Glutamatergic neuron (in vitro differentiated cells): ENCODE measurements around the gene SLC48A1. TPM values are rescaled to one million over a fixed set of nuclear protein-coding genes. Genes with fewer than 3 reads are reported as not detected.

Experiments
- DNase-seq: peaks from one replicate; pipeline ENCODE4 v3.0.0; 2022
- H3K27ac Mint-ChIP-seq: one replicate; pipeline ENCODE4 v1.8.0; 2020; ENCODE audit warnings: mild to moderate bottlenecking, mixed read lengths, inconsistent platforms; ENCODE audit not compliant: unreplicated experiment
- H3K27me3 Mint-ChIP-seq: one replicate; pipeline ENCODE4 v1.8.0; 2020; ENCODE audit warnings: mild to moderate bottlenecking, moderate library complexity, mixed read lengths, inconsistent platforms; ENCODE audit not compliant: unreplicated experiment
- H3K36me3 Mint-ChIP-seq: one replicate; pipeline ENCODE4 v1.8.0; 2020; ENCODE audit warnings: mild to moderate bottlenecking, mixed read lengths, inconsistent platforms; ENCODE audit not compliant: unreplicated experiment
- H3K4me1 Mint-ChIP-seq: one replicate; pipeline ENCODE4 v1.8.0; 2020; ENCODE audit warnings: mild to moderate bottlenecking, low read depth, mixed read lengths, inconsistent platforms; ENCODE audit not compliant: unreplicated experiment
- H3K4me3 Mint-ChIP-seq: one replicate; pipeline ENCODE4 v1.8.0; 2020; ENCODE audit warnings: mild to moderate bottlenecking, mixed read lengths, inconsistent platforms; ENCODE audit not compliant: unreplicated experiment
- H3K9me3 Mint-ChIP-seq: one replicate; pipeline ENCODE4 v1.8.0; 2020; ENCODE audit warnings: mild to moderate bottlenecking, moderate library complexity, mixed read lengths, inconsistent platforms; ENCODE audit not compliant: unreplicated experiment
- CTCF ChIP-seq: fragments of 200-600 bp; sonication (generic); IDR thresholded peaks from one replicate; pipeline ENCODE4 v1.5.0; 2021; ENCODE audit not compliant: partially characterized antibody, unreplicated experiment
- total RNA-seq: library from RNA; stranded (reverse); fragmentation: NEBNext Ultra II Directional; extraction: Animal tissue kit (Norgen Biotek cat#: 25700); gene quantifications from one replicate; pipeline ENCODE4 v1.2.1, GENCODE V29; 2021; ENCODE audit not compliant: unreplicated experiment

Gene SLC48A1
- total RNA-seq, 1 donor from 2014 or later: 15.7 TPM

DNA sequence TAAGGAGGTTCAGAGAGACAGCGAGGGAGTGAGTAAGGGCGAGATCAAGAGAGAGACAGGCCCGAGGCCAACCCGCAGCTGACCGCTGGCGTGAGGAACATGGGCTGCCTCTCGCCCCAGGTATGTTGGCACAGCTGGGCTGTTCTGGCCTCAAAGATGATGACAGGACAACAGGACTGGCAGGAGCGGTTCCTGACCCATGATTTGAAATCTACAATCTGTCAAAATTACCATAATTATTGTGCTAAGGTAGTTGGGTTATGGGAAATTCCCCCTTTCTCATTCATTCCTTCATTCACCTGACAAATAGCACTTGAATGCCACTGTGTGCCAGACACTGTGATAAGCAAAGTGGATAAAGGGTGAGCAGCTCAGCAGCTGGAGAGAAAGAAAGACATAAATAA, 42.7 kb upstream of the SLC48A1 start:
- no peak for DNase-seq
- Mint-ChIP-seq H3K4me1 (peaks cover 36% of the 10 kb centered on the region), H3K9me3 (peaks cover 11% of the 10 kb centered on the region), H3K27ac (no peak overlapping the region), H3K4me3 (no peak overlapping the region), H3K27me3 (peaks cover 8% of the 10 kb centered on the region), H3K36me3 (no peaks in the 10 kb centered on the region)
- no peak for TF ChIP-seq CTCF

DNA sequence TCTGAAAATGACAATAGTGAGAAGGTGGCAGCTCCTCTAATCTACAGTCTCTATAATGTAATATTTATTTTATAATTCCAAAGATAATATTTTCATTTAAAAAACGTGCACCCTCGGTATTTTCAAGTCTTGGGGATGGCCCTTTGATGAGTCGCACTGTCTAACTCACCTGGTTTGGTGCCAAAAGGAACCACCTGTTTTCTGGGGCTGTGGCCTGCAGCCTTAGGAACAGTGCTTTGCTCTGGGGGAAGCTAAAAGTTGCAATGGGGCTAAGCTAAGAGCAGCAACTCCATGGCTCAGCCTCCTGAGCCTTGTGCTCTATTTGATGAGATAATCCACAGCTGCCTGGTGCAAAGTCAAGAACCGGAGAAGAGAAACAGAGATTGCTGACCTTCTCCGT, 41.3 kb upstream of the SLC48A1 start:
- no peak for DNase-seq
- peaks cover 32% of the 10 kb centered on the region for H3K4me1 Mint-ChIP-seq
- no peak overlapping the region for H3K27ac Mint-ChIP-seq
- peaks cover 12% of the 10 kb centered on the region for H3K9me3 Mint-ChIP-seq
- H3K4me3 Mint-ChIP-seq: no peak overlapping the region
- H3K27me3 Mint-ChIP-seq: peaks cover 9% of the 10 kb centered on the region
- H3K36me3 Mint-ChIP-seq: no peaks in the 10 kb centered on the region
- no peak for TF ChIP-seq CTCF

- Mint-ChIP-seq H3K27ac (no peak overlapping the region), H3K27me3 (peaks cover 11% of the 10 kb centered on the region), H3K4me3 (no peak overlapping the region), H3K9me3 (peaks cover 16% of the 10 kb centered on the region), H3K36me3 (no peaks in the 10 kb centered on the region), H3K4me1 (peaks cover 38% of the 10 kb centered on the region)
- TF ChIP-seq CTCF: no peak
- no peak for DNase-seq
Observed at GRCh38 chr12:47732504-47732903, 40.5 kb upstream of the SLC48A1 start.

- TF ChIP-seq CTCF: no peak
- no peak overlapping the region for H3K4me3 Mint-ChIP-seq
Observed at GRCh38 chr12:47733142-47733541, 39.9 kb upstream of the SLC48A1 start.

DNA sequence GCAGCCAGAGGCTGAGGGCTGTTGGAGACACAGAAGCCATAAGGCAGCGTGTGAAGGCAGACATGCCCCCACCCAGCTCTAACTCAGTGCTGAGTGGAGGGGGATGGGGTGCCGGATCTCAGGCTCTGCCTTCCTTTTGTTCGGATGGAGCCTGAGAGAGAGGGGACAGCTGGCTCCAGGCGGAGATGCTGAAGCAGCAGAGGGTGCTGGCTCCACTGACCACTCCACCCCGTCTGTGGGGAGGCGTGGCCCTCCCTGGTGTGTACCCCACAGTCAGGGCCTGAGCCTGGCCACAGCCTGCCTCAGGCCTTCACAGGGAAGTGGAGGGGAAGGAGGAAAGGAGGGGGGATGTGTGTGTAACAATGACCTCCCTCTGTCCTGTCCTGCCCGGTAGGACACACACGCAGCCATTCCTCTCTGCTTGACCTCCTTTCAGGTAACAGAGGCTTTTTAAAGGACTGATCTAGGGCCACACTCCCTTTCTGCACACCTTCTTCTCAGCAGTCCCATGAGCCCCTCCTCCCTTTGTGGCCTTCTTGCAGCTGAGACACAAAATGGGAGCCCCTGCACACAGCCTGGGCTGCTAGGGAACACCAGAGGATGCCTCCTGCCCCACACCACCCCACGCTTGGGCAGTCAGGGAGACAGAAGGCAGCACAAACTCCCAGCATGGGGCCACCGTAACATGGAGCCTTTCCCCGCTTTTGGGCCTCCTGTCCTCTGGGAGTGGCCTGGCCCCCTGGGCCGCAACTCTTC, 38.1 kb upstream of the SLC48A1 start:
- Mint-ChIP-seq H3K4me3 (peak overlapping the region; percentile 42), H3K27ac (peak overlapping the region; percentile 97), H3K4me1 (peaks cover 24% of the 10 kb centered on the region), H3K27me3 (peaks cover 11% of the 10 kb centered on the region), H3K36me3 (no peaks in the 10 kb centered on the region), H3K9me3 (peaks cover 19% of the 10 kb centered on the region)
- TF ChIP-seq CTCF: no peak
- peak; percentile 80 for DNase-seq

More at GRCh38 chr12:47733142-47733541, 39.9 kb upstream of the SLC48A1 start:
- DNase-seq: no peak
- peak overlapping the region; percentile 53 for H3K27ac Mint-ChIP-seq
- H3K36me3 Mint-ChIP-seq: no peaks in the 10 kb centered on the region
- H3K9me3 Mint-ChIP-seq: peaks cover 14% of the 10 kb centered on the region
- peaks cover 11% of the 10 kb centered on the region for H3K27me3 Mint-ChIP-seq
- peaks cover 38% of the 10 kb centered on the region for H3K4me1 Mint-ChIP-seq
